GM20000 (cell line): ENCODE data around the gene NEGR1.

ENCODE experiments used
- DNase-seq: peaks from one replicate; pipeline ENCODE4 v3.0.0; 2012; ENCODE audit warnings: low spot score
- TF ChIP-seq, protein P1 (sequence below): IDR thresholded peaks from 2 replicates; pipeline ENCODE4 v1.5.1; 2012; ENCODE audit warnings: mild to moderate bottlenecking, control low read depth; ENCODE audit errors: extremely low read depth, missing control alignments

Gene NEGR1

DNA sequence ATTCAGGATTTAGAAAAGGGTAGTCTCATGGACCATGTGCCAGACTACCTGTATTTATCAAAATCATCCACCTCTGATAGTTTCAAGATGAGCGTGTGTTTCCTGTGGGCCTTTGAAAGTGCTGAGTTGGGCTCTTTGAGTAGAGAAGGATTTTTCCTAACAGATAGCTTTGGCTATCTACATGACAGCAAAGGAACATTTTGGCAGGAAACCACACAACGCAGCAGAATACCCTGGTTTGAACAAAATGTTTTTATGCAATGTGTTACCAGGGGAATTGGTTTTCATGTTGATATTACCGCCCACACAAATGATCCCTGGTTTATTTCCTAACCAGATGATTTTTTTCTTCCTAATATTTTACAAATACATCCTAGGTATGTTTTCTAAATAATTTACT, 431.4 kb downstream of the NEGR1 start:
- TF ChIP-seq, protein P1, sequence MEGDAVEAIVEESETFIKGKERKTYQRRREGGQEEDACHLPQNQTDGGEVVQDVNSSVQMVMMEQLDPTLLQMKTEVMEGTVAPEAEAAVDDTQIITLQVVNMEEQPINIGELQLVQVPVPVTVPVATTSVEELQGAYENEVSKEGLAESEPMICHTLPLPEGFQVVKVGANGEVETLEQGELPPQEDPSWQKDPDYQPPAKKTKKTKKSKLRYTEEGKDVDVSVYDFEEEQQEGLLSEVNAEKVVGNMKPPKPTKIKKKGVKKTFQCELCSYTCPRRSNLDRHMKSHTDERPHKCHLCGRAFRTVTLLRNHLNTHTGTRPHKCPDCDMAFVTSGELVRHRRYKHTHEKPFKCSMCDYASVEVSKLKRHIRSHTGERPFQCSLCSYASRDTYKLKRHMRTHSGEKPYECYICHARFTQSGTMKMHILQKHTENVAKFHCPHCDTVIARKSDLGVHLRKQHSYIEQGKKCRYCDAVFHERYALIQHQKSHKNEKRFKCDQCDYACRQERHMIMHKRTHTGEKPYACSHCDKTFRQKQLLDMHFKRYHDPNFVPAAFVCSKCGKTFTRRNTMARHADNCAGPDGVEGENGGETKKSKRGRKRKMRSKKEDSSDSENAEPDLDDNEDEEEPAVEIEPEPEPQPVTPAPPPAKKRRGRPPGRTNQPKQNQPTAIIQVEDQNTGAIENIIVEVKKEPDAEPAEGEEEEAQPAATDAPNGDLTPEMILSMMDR = no peak
- DNase-seq = no peak

DNA sequence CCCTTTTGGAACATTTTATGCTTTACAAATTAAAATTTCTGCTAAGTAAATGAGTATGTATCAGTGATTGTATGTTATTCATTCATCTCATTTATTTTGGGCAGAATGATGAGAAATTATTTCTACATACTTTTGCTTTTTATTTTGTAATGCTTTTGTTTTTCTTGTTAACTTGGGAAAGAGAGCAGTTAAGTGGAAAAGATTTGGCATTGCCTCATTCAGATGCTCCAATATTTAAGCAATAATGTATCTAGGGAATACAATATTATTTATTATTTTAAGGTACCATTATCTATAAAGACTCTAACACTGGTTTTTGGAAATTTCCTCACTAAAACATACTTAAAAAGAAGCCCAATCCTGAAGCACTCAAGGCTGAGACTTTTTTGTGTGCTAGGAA, 431.8 kb downstream of the NEGR1 start:
- TF ChIP-seq, protein P1 = no peak
- DNase-seq = no peak

DNA sequence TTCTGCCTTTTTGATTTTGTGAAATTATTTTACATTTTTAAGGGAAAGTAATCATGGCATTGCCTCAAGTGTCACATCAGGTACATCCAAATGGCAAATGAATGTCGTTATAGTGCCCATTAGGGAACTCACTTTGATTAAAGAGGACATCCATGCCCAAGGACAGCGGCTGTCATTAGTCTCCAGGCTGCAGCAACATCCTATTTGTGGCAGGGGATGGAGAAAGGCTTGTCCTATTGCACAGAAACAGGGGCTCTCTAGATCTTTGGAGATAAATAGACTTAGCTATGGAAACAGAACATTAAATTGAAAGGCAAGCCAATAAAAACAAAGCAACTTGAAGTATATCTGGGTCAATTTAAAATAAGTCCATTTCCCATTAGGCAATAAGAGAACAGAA, 439.3 kb downstream of the NEGR1 start:
- no peak for DNase-seq
- TF ChIP-seq, protein P1 = no peak

DNA sequence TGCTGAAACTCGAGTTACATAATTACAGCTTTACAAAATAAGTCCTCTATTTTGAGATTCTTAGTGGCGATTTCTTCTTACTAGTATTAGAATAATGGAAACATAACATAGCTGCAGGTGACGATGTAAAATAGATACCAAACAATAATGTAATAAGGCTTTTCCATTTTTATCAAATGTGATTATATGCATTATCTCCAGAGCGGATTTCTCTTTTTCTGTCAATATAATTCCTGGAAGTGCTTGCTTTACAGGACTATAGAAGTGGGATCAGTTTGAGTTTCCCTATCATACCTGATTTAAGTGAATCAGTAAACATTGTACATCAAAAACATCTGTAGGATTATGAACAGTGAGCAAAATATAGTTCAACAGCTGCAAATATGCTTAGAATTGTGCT, 442.5 kb downstream of the NEGR1 start:
- no peak for DNase-seq
- TF ChIP-seq, protein P1 = no peak

DNA sequence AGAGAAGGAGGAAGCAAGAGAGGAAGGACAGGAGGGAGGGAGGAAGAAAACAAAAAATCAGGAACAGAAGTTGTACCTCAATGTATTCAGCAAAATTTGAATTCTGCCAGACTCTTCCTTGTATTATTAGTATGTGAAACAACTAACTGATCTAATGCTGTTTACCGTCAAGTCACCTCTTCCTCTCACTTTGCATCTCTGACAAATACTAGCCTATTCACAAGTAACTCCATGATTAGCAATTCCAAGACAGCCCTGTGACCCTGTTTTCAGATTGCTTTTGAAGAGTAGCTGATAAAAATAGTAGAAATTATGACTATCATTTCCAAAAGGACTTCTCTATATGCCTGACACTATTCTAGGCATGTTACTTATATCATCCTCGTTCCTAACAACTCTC, 445.4 kb downstream of the NEGR1 start:
- TF ChIP-seq, protein P1 = no peak
- DNase-seq = no peak

DNA sequence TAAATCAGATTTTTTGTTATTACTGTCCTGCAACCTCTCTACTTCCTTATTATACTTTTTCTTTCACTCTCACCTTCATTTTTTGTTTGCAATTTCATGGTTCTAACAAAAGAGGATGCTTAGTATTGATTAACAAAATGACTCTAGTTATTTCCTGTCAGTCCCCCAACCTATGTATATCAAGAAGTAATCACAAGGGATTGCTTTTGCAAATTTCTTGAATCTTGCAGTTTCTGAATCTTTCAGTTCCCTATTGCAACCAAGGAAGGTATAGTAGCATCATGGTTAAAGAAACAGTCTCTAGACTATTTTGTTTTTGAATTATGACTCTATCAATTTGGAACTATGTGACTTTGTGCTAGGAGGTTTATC, 446.9 kb downstream of the NEGR1 start:
- TF ChIP-seq, protein P1 = no peak
- no peak for DNase-seq

DNA sequence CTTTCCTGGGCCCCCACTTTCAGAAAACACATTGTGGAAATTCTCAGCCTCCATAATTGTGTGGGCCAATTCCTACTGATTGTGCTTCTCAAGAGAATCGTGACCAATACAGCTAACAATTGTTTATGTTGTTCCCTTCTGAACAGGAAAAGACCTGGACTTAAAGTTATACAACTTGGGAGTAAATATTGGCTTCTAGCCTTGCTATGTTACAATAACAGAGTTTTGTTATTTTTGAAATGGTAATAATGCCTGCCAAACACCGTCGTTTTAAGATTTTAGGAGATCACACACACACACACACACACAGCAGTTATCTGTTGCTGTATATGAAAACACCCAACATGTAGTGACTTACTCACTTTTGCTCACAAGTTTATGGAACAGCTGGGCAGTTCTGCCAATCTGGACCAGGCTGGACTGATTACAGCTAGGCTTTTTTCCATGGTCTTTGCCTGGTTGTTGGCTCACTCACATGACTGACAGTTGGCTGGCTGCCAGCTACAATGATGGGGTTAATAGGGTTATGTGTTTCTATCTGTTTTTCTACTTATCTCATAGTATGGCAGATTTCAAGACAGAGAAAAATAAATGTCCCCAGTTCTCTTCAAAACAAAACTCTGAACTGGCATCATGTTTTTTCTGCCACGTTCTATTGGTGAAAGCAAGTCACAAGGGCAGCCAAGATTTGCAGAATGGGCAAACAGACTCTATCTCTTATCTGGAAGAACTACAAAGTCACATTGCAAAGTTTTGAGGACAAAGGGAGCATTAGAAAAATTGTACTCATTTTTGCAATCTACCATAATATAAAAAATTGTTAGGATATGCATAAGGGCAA, 447.5 kb downstream of the NEGR1 start:
- no peak for DNase-seq

More for the DNA sequence above, 447.5 kb downstream of the NEGR1 start:
- TF ChIP-seq, protein P1 = no peak
